ENCODE data around the gene LACC1.

DNA sequence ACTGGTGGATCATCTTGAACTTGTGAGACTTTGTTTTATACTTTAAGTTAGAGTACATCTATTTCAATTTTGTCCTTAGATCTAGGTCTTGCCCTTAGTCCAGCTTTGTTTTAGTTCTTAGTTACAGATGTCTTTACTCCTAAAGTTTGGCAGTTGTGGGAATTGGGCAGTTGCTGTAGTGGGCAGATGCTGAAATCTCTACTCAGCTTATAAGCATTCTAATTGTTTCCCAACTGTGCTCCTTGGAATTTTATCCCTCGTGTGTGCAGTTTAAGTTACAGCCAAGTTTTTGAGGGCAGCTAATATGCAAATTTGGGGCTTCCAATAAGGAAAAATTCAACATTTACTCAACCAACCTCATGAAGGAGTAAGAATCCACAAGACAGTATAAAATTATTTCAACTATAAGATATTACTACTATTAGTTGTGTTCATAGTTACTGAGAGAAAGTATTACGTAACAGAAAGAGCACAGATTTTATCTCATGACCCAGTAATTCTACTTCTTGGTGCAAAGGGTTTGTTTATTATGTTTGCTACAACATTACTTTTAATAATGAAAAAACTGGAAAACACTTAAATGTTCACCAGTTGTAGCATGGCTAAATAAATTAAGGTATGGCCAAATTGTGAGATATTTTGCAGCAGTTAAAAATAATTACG lies 33.1 kb upstream of the LACC1 start:
- TF ChIP-seq, protein P1, sequence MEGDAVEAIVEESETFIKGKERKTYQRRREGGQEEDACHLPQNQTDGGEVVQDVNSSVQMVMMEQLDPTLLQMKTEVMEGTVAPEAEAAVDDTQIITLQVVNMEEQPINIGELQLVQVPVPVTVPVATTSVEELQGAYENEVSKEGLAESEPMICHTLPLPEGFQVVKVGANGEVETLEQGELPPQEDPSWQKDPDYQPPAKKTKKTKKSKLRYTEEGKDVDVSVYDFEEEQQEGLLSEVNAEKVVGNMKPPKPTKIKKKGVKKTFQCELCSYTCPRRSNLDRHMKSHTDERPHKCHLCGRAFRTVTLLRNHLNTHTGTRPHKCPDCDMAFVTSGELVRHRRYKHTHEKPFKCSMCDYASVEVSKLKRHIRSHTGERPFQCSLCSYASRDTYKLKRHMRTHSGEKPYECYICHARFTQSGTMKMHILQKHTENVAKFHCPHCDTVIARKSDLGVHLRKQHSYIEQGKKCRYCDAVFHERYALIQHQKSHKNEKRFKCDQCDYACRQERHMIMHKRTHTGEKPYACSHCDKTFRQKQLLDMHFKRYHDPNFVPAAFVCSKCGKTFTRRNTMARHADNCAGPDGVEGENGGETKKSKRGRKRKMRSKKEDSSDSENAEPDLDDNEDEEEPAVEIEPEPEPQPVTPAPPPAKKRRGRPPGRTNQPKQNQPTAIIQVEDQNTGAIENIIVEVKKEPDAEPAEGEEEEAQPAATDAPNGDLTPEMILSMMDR (IDR thresholded peaks at IDR 0.05; ENCODE audit: low read depth, low read length, poor library complexity, severe bottlenecking) = no peak
- TF ChIP-seq EZH2phosphoT487 (IDR thresholded peaks at IDR 0.05; ENCODE audit: borderline replicate concordance, low read length) = no peak
